ENCODE measurements around the gene SP7.
A peak's percentile ranks its signal among the peaks of the same experiment; 100 is the strongest.
"Not testable (repeated sequence)": the region's sequence is repeated elsewhere in the genome, so short reads cannot be mapped to it uniquely, and the experiment has no call there.

SP7 gene

GRCh38 chr12:53336181-53336681 lies at the start of gene SP7:
Gene SP7, minus strand, starts transcription at chr12:53336354. Its CDS starts 708 bp downstream, at chr12:53335646.
- no peak for DNase-seq

GRCh38 chr12:53383258-53383657 lies 47.1 kb upstream of the SP7 start:
- DNase-seq, result no peak

- DNase-seq, result peak in 1 of 2 experiments; percentile 22
Measured at GRCh38 chr12:53381731-53382630, 45.8 kb upstream of the SP7 start.

GRCh38 chr12:53380794-53381730 lies 44.9 kb upstream of the SP7 start:
- DNase-seq, result no peak

- DNase-seq, result peak; percentile 51 to 80
Measured at GRCh38 chr12:53380104-53380793, 44.1 kb upstream of the SP7 start, which contains the start of gene SP1. Gene SP1, plus strand, starts transcription at chr12:53380176. Its CDS starts 116 bp downstream, at chr12:53380292.

- DNase-seq, result peak; percentile 100
Measured at GRCh38 chr12:53379389-53380103, 43.4 kb upstream of the SP7 start.

- DNase-seq, result no peak
Measured at GRCh38 chr12:53378724-53379388, 42.7 kb upstream of the SP7 start.

GRCh38 chr12:53378222-53378621 lies 42.1 kb upstream of the SP7 start:
- DNase-seq, result no peak

- DNase-seq, result no peak
Measured at GRCh38 chr12:53376747-53377146, 40.6 kb upstream of the SP7 start.

- DNase-seq, result not testable (repeated sequence)
Measured at GRCh38 chr12:53374277-53374676, 38.1 kb upstream of the SP7 start.

- not testable (repeated sequence) for DNase-seq
Measured at GRCh38 chr12:53373554-53374133, 37.5 kb upstream of the SP7 start.

GRCh38 chr12:53365245-53365904 lies 29.2 kb upstream of the SP7 start:
- no peak for DNase-seq

- not testable (repeated sequence) for DNase-seq
Measured at GRCh38 chr12:53361638-53362037, 25.5 kb upstream of the SP7 start.

- no peak for DNase-seq
Measured at GRCh38 chr12:53358836-53359419, 22.8 kb upstream of the SP7 start.

- no peak for DNase-seq
Measured at GRCh38 chr12:53355121-53355520, 19.0 kb upstream of the SP7 start.

- no peak for DNase-seq
Measured at GRCh38 chr12:53353257-53353655, 17.1 kb upstream of the SP7 start.

- DNase-seq, result peak; percentile 61 to 82
Measured at GRCh38 chr12:53352331-53353256, 16.4 kb upstream of the SP7 start.

- DNase-seq, result no peak
Measured at GRCh38 chr12:53347905-53348304, 11.8 kb upstream of the SP7 start.

- DNase-seq, result no peak
Measured at GRCh38 chr12:53346491-53346890, 10.3 kb upstream of the SP7 start.

Measured in NCI-H524 (cell line).